ENCODE data around the gene GGTLC3.
"Not testable (repeated sequence)": the region's sequence is repeated elsewhere in the genome, so short reads cannot be mapped to it uniquely, and the experiment has no call there.

The GGTLC3 gene

DNA sequence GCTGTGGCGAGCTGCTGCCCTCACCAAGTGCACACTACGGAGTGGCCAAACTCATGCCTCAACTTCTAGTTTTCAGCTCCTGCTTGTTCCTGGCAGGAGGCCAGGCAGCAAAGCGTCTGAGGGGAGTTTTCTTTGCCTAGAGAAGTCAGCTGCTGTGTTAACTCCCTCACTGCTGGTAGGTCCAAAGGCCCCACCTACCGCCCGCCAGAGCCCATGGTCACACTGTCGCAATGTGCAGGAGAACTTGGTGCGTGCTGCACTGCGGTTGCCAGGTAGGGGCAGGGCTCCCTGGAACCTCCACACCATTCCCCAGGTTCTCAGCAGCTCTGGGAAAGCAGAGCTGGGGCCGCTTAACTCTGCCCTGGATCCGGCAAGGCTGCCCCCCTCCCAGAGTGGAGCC, 5.6 kb downstream of the GGTLC3 start:
- not testable (repeated sequence) for DNase-seq

DNA sequence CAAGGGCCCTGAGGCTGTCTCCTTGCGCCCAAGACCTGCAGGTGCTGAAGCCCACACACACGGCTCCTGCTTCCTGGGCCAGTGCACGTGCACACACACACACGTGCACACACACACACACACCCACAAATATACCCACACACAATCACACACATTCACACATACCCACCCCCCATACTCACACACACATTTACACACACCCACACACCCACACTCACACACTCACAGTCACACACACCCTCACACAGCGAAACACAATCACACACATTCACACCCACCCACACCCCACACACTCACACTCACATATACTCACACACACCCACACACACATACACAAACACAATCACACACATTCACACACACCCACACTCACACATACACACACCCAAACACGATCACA, 6.6 kb downstream of the GGTLC3 start:
- not testable (repeated sequence) for DNase-seq

- DNase-seq = not testable (repeated sequence)
Measured at GRCh38 chr22:18496227-18496626, 21.7 kb downstream of the GGTLC3 start.

All from CD4-positive, alpha-beta T cell treated with Interleukin-21 for 1 hour (primary cell).